ENCODE results near the gene CDH23. TPM values are rescaled to one million over a fixed set of nuclear protein-coding genes. Genes with fewer than 3 reads are reported as not detected.

CDH23 gene
- total RNA-seq, 2 donors from 2014 or later = 0.06 TPM; not detected in 1

DNA sequence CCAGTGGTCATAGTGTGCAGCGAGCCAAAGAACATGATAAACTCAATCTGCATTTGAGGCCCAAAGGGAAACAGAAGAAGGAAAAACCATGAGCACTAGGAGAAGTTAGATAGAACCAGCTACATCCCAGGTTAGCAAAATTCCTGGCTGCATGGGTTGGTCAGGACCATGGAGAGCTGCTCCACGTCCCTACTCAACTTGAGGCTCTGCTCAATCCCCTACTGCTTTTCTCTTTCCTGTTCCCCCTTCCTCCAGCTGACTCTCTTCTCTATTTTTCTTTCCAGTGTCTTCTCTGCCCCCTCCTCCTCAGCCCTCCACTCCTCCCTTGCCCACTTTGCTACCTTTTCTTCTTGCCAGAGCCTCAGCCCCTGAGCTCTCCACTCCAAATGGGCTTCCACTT, 398.5 kb downstream of the CDH23 start:
- DNase-seq (ENCODE audit: low spot score) = no peak
- ATAC-seq = no peak
- H3K27me3 Mint-ChIP-seq = peaks cover 3 to 7% of the 10 kb centered on the region in 2 donors

DNA sequence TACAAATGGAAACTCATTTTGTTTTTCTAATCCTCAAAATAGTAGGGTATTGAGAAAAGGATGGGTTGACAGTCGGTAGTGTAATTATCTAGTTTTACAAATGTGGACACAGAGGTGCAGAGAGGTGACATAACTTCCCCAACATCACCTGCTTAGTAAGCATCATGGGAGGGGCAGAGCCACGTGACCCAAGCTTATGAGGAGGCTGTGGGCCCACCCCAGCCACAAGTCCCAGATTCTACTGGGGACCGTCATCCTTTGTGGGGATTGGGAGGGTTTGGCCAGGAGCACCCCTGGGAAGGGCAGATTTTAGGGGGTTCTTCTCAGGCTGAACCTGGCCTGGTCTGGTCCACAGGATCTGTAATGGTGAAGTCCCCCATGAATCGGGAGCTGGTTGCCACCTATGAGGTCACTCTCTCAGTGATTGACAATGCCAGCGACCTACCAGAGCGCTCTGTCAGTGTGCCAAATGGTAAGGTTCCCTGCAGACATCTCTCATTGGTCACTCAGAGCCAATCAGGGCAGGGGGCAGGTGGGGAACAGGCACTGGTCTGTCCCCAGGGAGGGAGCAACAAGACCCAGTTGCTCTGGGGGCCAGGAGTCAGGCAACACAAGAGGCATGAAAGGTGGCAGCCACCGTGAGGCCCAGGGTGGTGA, 400.2 kb downstream of the CDH23 start:
- H3K27me3 Mint-ChIP-seq = peaks cover 3 to 7% of the 10 kb centered on the region in 2 donors
- no peaks in the 10 kb centered on the region for H3K36me3 Mint-ChIP-seq
- ATAC-seq (no peak), DNase-seq (ENCODE audit: low spot score) (no peak)
- peak overlapping the region in 1 of 2 donors; percentile 64 for H3K27ac Mint-ChIP-seq
- H3K4me3 Mint-ChIP-seq = no peak overlapping the region
- H3K9me3 Mint-ChIP-seq = no peaks in the 10 kb centered on the region
- peaks cover 7 to 13% of the 10 kb centered on the region in 2 donors for H3K4me1 Mint-ChIP-seq (ENCODE audit: low read depth in 2 of 2)

More for the DNA sequence above, 398.5 kb downstream of the CDH23 start:
- no peaks in the 10 kb centered on the region for H3K9me3 Mint-ChIP-seq
- peaks cover 7 to 13% of the 10 kb centered on the region in 2 donors for H3K4me1 Mint-ChIP-seq (ENCODE audit: low read depth in 2 of 2)
- no peak overlapping the region for H3K27ac Mint-ChIP-seq
- no peak overlapping the region for H3K4me3 Mint-ChIP-seq
- H3K36me3 Mint-ChIP-seq = no peaks in the 10 kb centered on the region

DNA sequence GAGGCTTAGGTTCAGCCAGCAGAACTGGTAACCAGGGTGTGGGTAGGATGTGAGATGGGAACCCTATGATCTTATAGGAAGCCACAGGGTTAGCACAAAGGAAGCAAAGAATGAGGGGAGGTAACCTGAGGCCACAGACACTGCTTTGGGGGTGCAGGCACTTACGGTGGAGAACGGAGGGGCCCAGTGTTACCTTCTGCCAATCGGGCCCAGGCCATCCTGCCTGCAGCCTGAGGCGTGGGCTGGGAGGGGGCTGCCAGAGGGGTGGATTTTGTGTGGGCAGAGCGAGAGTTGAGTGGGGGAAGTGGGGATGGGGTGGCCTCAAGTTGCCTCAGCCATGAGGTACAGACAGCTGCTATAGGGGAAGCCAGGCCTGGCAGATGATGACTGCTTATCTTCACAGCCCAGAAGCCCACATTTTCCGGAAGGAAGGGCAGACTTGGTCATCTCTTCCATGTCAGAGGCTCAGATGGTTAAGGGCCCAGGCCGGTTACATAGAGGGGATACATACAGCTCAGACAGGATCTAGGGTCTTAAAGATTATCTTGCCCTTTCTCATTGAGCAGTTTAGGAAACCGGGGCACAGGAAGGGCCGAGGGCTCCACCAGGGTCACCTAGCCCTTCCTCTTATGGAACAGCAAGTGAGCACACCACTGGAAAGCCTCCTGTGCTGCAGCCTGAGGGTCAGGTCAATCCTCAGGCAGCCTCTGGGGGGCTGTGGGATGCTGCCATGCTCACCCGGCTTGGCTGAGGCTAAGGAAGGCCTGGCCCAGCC, 401.0 kb downstream of the CDH23 start:
- H3K4me3 Mint-ChIP-seq = no peak overlapping the region
- peak overlapping the region in 1 of 2 donors; percentile 64 for H3K27ac Mint-ChIP-seq
- DNase-seq (ENCODE audit: low spot score) (no peak), ATAC-seq (peak; percentile 22 to 48)
- H3K9me3 Mint-ChIP-seq = no peaks in the 10 kb centered on the region
- H3K27me3 Mint-ChIP-seq = peaks cover 3 to 7% of the 10 kb centered on the region in 2 donors
- peaks cover 7 to 13% of the 10 kb centered on the region in 2 donors for H3K4me1 Mint-ChIP-seq (ENCODE audit: low read depth in 2 of 2)
- no peaks in the 10 kb centered on the region for H3K36me3 Mint-ChIP-seq

DNA sequence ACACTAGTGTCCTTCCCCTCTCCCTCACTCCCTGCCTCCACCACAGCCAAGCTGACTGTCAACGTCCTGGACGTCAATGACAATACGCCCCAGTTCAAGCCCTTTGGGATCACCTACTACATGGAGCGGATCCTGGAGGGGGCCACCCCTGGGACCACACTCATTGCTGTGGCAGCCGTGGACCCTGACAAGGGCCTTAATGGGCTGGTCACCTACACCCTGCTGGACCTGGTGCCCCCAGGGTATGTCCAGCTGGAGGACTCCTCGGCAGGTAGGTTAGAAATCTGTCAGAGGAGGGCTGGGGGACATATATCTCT, 401.5 kb downstream of the CDH23 start:
- Mint-ChIP-seq H3K36me3 (no peaks in the 10 kb centered on the region), H3K4me1 (ENCODE audit: low read depth in 2 of 2) (peaks cover 7 to 13% of the 10 kb centered on the region in 2 donors), H3K9me3 (no peaks in the 10 kb centered on the region), H3K4me3 (no peak overlapping the region), H3K27ac (no peak overlapping the region), H3K27me3 (peaks cover 3 to 7% of the 10 kb centered on the region in 2 donors)
- ATAC-seq (no peak), DNase-seq (ENCODE audit: low spot score) (no peak)

DNA sequence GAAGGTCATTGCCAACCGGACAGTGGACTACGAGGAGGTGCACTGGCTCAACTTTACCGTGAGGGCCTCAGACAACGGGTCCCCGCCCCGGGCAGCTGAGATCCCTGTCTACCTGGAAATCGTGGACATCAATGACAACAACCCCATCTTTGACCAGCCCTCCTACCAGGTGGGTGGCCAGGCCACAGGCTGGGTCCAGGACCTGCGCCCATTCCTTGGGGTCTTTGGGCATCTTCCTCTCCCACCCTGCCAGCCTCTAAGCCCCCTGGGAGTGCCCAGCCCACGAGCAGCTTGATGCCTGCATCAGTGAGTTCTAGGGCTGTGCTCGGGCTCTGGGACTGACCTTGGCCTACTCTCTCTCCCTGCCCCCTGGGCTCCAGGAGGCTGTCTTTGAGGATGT, 402.4 kb downstream of the CDH23 start:
- H3K27ac Mint-ChIP-seq = no peak overlapping the region

DNA sequence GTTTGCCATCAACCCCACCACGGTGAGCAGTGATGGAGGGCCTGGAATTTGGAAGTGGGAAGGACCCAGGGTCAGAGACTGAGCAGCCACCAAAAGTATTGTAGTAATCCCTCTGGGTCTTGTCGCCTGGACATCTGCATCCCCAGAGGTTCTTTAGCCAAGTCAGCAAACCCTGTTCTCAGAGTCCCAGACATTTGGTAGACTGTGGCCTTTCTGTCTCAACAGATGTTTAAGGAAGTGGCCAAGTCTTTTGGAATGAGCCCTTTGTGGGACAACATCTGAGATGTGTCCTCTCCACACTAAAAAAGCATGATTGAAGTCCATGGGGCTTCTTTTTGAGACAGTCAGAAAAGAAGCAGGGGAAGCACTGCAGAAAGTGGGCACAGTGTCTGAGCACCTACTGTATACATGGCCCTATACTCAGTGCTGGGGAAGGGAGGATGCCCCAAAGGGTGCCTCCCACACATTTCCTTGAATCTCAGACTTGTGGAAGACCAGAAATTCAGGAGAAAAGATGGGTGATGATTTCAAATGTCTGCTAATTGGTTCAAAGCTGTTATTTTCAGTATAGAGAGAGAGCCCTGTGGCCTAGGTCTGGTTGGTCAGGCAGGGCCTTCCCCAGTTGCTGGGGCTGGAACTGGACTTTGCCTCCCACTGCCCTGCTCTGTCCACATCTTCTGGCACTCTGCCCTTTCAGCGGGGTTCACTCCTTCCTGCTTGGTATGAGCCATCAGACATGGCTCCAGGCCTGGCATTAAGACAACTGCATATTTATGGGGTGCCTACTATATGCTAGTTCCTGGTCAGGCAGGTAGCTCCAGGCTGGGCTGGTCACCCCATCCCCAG, 403.1 kb downstream of the CDH23 start:
- no peak overlapping the region for H3K27ac Mint-ChIP-seq
- H3K27me3 Mint-ChIP-seq = no peaks in the 10 kb centered on the region
- no peaks in the 10 kb centered on the region for H3K9me3 Mint-ChIP-seq
- no peak for ATAC-seq
- H3K4me1 Mint-ChIP-seq (ENCODE audit: low read depth in 2 of 2) = peaks cover 7 to 13% of the 10 kb centered on the region in 2 donors
- no peaks in the 10 kb centered on the region for H3K36me3 Mint-ChIP-seq
- no peak for DNase-seq (ENCODE audit: low spot score)
- no peak overlapping the region for H3K4me3 Mint-ChIP-seq

More for the DNA sequence above, 402.4 kb downstream of the CDH23 start:
- Mint-ChIP-seq H3K9me3 (no peaks in the 10 kb centered on the region), H3K4me1 (ENCODE audit: low read depth in 2 of 2) (peaks cover 7 to 13% of the 10 kb centered on the region in 2 donors), H3K27me3 (no peaks in the 10 kb centered on the region), H3K36me3 (no peaks in the 10 kb centered on the region), H3K4me3 (no peak overlapping the region)
- DNase-seq (ENCODE audit: low spot score) (no peak), ATAC-seq (no peak)

DNA sequence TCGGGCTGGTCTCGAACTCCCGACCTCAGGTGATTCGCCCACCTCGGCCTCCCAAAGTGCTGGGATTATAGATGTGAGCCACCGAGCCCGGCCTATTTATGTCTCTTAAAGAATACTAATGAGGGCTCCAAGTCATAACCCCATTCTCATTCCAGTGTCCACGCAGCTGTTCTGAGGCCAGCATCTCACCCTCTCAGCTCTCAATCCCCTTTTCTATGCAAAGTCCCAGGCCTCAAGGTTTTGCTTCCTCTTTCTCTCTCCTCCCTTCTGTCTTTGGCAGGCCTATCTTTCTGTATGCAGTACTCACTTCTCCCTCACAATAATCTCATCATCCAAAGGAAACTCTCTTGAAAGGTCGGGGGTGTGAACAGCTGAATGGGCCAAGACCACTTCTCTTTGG, 404.6 kb downstream of the CDH23 start:
- no peak for ATAC-seq
- Mint-ChIP-seq H3K27me3 (no peaks in the 10 kb centered on the region), H3K36me3 (no peaks in the 10 kb centered on the region), H3K9me3 (no peaks in the 10 kb centered on the region), H3K27ac (no peak overlapping the region), H3K4me3 (no peak overlapping the region), H3K4me1 (ENCODE audit: low read depth in 2 of 2) (peaks cover 7 to 16% of the 10 kb centered on the region in 2 donors)
- no peak for DNase-seq (ENCODE audit: low spot score)

DNA sequence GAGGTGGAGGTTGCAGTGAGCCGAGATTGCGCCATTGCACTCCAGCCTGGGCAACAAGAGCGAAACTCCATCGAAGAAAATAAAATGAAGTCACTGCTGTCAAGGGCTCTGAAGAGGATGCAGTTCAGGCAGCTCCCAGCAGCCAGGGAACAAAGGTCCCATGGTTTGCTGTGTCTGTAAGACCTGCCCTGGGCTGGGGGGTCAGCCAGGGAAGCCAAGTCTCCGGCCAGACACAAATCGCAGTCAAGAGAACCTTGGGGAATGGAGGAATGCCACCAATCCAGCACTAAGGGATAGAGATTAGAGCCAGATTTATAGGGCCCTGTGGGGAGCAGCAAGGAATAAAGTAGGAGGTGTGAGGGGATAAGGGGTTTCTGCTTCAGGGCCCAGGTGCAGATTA, 405.5 kb downstream of the CDH23 start:
- Mint-ChIP-seq H3K27ac (no peak overlapping the region), H3K4me3 (no peak overlapping the region), H3K9me3 (no peaks in the 10 kb centered on the region), H3K27me3 (no peaks in the 10 kb centered on the region), H3K4me1 (ENCODE audit: low read depth in 2 of 2) (peaks cover 4 to 9% of the 10 kb centered on the region in 2 donors), H3K36me3 (no peaks in the 10 kb centered on the region)
- DNase-seq (ENCODE audit: low spot score) (no peak), ATAC-seq (no peak)

DNA sequence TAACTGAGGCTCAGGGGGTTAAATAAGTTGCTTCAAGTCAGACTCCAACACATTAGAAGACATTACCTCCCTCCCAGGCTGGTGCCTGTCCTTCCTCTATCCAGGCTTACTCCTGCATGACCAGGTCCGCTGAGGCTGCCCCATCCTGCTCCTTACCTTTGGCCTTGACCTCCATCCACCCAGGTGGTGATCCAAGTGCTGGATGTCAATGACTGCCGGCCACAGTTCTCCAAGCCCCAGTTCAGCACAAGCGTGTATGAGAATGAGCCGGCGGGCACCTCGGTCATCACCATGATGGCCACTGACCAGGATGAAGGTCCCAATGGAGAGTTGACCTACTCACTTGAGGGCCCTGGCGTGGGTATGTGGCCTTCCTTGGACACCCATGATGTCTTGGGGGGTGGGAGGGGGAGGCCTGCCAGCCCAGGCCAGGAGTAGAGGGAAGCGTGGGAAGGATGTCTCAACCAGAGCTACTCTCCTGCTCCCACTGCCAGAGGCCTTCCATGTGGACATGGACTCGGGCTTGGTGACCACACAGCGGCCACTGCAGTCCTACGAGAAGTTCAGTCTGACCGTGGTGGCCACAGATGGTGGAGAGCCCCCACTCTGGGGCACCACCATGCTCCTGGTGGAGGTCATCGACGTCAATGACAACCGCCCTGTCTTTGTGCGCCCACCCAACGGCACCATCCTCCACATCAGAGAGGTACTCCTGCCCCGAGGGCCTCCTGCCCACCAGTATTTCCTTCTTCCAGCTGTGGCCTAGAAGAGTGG, 406.2 kb downstream of the CDH23 start:
- Mint-ChIP-seq H3K4me3 (no peak overlapping the region), H3K9me3 (no peaks in the 10 kb centered on the region), H3K36me3 (no peaks in the 10 kb centered on the region), H3K27ac (no peak overlapping the region), H3K4me1 (ENCODE audit: low read depth in 2 of 2) (peaks cover 0 to 3% of the 10 kb centered on the region in 2 donors), H3K27me3 (no peaks in the 10 kb centered on the region)
- no peak for DNase-seq (ENCODE audit: low spot score)
- no peak for ATAC-seq

DNA sequence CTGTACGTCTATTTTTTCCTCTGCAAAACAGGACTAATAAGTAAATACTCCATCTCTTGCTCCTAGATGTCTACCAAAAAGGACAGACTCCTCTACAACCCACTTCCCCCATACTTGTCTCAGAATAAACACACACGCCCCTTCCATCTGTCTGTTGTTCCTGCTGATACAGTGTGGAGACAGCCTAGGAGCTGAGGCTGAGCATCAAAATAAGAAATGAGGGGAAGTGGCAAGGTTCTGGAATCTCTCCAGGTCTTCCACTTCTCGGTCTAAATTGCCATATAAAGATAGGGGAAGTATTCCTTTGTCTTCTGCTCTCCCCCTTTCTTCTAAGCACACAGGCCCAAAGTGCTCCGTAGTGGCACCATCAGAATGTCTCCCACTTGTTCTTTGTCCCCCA, 407.4 kb downstream of the CDH23 start:
- DNase-seq (ENCODE audit: low spot score) (no peak), ATAC-seq (no peak)
- Mint-ChIP-seq H3K4me1 (ENCODE audit: low read depth in 2 of 2) (peaks cover 3 to 4% of the 10 kb centered on the region in 2 donors), H3K27me3 (no peaks in the 10 kb centered on the region), H3K9me3 (no peaks in the 10 kb centered on the region), H3K4me3 (no peak overlapping the region), H3K27ac (no peak overlapping the region), H3K36me3 (no peaks in the 10 kb centered on the region)

DNA sequence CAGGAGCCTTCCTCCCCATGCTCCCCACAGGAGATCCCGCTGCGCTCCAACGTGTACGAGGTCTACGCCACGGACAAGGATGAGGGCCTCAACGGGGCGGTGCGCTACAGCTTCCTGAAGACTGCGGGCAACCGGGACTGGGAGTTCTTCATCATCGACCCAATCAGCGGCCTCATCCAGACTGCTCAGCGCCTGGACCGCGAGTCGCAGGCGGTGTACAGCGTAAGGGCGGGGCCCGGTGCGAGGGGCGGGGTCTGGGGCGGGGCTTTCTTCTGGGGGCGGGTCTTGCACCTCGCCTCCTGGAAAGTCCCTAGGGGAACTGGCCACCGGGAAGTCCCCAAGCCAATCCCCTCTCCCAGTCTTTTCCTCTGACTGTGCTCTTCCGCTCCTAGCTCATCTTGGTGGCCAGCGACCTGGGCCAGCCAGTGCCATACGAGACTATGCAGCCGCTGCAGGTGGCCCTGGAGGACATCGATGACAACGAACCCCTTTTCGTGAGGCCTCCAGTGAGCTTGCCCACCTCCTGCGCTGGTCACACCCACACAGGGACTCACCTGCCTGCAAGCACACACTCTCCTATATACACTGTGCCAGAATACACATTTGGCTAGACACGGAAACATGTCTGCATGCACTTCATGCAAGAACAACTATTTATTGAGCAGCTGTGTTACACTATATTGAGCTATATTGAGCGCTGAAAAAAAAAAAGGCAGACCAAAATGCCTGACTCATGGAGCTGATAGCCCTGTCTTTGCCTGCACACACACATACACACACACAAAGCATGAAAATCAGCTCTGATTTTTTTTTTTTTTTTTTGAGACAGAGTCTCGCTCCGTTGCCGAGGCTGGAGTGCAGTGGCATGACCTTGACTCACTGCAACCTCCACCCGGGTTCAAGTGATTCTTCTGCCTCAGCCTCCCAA, 409.3 kb downstream of the CDH23 start:
- no peak overlapping the region for H3K4me3 Mint-ChIP-seq
- no peak for DNase-seq (ENCODE audit: low spot score)
- H3K36me3 Mint-ChIP-seq = no peaks in the 10 kb centered on the region
- no peaks in the 10 kb centered on the region for H3K27me3 Mint-ChIP-seq
- ATAC-seq = peak in 1 of 2 donors; percentile 69
- H3K9me3 Mint-ChIP-seq = no peaks in the 10 kb centered on the region
- no peak overlapping the region for H3K27ac Mint-ChIP-seq
- H3K4me1 Mint-ChIP-seq (ENCODE audit: low read depth in 2 of 2) = peaks cover 3 to 4% of the 10 kb centered on the region in 2 donors

DNA sequence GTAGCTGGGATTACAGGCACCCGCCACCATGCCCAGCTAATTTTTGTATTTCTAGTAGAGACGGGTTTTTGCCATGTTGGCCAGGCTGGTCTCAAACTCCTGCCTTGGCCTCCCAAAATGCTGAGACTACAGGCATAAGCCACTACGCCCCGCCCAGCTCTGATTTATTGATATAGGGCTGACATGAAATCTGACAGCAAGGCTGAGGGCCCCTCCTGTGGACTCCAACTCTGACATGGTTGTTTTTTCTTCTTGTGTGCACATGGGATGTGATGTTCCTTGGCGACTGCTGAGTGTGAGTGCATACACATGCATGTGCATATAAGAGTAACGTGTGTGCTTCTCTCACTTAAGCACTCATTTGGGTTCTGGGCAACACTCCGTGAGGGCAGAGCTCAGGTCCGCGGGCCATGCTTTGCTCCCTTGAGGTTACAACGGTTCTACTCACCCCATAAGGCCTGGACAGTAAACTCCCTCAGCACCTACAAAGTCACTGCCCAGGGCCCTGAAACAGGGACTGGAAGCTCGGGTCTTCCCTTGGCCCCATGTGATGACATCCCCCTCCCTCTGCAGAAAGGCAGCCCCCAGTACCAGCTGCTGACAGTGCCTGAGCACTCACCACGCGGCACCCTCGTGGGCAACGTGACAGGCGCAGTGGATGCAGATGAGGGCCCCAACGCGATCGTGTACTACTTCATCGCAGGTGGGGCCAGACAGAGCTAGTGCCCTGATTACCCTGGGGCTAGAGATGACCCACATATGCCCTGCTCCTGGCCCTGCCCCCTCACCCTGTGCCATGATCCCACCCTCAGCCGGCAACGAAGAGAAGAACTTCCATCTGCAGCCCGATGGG, 410.2 kb downstream of the CDH23 start:
- H3K27me3 Mint-ChIP-seq = no peaks in the 10 kb centered on the region
- H3K27ac Mint-ChIP-seq = no peak overlapping the region
- H3K4me3 Mint-ChIP-seq = no peak overlapping the region
- no peaks in the 10 kb centered on the region for H3K36me3 Mint-ChIP-seq
- DNase-seq (ENCODE audit: low spot score) = no peak
- H3K4me1 Mint-ChIP-seq (ENCODE audit: low read depth in 2 of 2) = peaks cover 3 to 4% of the 10 kb centered on the region in 2 donors
- H3K9me3 Mint-ChIP-seq = no peaks in the 10 kb centered on the region
- ATAC-seq = no peak

Measured in natural killer cell treated with Interleukin-12 subunit alpha and Interleukin-12 subunit beta and Interleukin-15 and Interleukin-18, amount 100 ng/mL, for 72 hours (primary cell).